Head of caudate nucleus (tissue), 42 donors: ENCODE data around the gene SPRY4.
"Not testable (repeated sequence)": the region's sequence is repeated elsewhere in the genome, so short reads cannot be mapped to it uniquely, and the experiment has no call there.

ENCODE experiments used
- DNase-seq, 42 donors: peaks; one replicate each; pipeline versions ENCODE4 v3.0.0 to v3.0.0-alpha.2; 2020 to 2021; ENCODE audit warnings: mixed read lengths in 7 of 42
- intact Hi-C: fragments of 100-400 bp; cut with DNase I; formaldehyde crosslinking; loops from one replicate; pipeline ENCODE4 v1.15.0; 2022

Gene SPRY4

DNA sequence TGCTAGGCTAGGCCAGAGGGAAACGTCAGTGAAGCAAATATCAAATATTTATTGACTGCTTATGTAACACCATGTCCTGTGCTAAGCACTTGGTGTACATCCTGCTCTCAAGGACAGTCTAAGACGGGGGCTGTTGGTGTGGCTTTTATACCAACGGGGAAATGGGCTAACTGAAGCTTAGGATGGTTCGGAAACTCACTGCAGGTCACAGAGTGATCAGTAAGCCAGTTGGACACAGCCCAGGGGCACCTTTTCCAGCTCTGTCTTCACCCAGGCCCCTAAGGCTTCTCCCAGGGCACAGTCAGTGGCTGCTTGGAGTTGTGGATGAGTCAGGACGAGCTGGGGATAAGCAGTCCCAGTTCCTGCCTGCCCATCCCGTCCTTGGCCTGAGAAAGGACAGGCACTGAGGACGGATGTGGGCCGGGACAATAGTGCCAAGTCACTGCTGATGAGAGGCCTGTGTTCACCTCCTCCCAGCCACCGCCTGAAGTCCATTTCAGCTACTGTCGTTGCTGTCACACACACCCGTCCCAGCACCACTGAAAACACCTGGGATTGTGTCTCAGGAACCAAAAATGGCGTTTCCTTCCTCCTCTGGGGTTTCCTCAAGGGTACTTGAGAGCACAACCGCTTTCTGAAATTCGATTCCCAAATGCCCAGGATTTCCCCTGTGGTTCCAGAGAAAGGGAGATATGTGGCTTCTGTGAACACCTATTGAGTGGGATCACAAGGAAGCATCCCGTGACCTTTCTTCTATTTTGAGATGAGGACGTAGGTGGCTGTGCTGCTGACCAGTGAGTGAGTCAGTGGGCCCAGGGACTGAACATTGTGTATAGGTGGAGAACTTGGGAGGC, 17.5 kb upstream of the SPRY4 start:
- intact Hi-C loops = no loop called here
- peak in 1 of 42 donors; percentile 4 for DNase-seq

DNA sequence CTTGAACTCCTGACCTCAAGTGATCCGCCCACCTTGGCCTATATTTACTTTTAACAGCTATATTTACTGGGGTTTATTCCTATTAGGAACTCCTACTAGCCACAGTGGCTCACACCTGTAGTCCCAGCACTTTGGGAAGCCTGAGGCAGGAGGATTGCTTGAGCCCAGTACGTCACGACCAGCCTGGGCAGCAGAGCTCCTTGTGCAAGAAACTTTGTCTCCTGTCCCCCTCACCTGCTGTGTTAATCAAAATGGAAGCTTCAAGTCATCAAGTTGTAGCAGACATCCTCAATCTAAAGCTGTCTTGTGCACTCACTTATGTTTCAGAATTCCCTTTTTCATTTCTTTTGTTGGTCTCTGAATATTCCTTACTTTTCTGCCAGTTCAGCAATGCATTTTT, 15.0 kb upstream of the SPRY4 start:
- DNase-seq = no peak
- intact Hi-C loops = no loop called here

DNA sequence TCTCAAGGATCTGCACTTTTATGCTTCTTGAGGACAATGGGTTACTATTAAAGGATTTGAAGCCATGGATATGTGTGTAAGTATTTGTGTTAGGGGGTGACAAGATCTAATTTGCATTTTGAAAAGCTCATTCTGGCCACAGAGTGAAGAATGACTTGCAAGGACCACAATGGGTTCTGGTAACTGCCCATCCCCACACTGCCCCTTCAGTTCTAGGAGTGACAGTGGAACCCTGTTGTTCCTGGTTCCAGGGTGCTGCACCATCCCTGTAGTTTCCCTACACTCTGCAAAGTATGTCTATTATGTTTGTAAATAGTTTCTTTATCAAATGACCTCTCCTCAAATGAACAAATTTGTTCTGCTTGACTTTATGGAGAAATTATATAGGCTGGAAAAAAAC, 9.7 kb upstream of the SPRY4 start:
- intact Hi-C loops = no loop called here

DNA sequence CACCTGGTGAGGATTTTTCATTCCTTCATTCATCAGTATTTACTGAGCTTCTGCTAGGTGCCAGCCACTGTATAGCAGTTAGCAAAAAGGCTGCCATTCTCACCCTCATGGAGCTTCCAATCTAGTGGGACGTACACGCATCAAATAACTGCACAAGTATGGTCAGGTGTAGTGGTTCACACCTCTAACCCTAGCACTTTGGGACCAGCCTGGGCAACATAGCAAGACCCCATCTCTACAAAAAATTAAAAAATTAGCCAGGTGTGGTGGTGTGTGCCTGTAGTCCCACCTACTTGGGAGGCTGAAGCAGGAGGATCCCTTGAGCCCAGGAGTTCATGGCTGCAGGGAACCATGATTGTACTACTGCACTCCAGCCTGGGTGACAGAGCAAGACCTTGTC, 8.9 kb upstream of the SPRY4 start:
- intact Hi-C loops, DNase-seq: not testable (repeated sequence)

More for the DNA sequence above, 9.7 kb upstream of the SPRY4 start:
- no peak for DNase-seq

DNA sequence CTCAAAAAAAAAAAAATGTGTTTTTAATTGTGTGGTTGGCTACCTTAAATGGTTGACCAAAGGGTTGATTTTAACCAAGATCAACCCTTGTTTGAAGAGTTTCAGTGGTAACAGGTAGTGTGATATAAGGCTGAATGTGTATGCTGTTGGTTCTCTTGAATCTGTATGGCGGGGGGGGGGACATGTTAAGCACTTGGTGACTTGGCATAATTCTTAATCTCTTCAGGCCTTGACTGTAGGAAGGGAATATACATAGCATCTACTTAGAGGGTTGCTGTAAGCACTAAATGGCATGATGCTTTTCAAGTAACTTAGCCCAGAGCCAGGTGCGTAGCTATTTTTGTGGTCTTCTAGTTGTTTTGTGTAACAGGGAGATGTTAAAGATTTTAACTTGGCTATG, 5.6 kb upstream of the SPRY4 start:
- intact Hi-C loops = no loop called here
- DNase-seq = no peak

DNA sequence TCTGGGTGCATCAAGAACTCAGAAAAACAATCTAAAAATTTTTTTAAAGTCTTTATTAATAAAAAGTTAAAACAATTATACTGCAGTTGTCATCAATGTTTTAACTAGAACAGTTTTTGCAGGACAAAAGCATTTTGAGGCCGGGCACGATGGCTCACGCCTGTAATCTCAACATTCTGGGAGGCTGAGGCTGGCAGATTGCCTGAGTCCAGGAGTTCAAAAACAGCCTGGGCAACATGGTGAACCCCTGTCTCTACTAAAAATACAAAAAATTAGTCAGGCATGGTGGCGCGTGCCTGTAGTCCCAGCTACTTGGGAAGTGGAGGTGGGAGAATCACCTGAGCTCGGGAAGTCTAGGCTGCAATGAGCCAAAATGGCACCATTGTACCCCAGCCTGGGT, 5.2 kb upstream of the SPRY4 start:
- DNase-seq = no peak
- intact Hi-C loops = no loop called here

DNA sequence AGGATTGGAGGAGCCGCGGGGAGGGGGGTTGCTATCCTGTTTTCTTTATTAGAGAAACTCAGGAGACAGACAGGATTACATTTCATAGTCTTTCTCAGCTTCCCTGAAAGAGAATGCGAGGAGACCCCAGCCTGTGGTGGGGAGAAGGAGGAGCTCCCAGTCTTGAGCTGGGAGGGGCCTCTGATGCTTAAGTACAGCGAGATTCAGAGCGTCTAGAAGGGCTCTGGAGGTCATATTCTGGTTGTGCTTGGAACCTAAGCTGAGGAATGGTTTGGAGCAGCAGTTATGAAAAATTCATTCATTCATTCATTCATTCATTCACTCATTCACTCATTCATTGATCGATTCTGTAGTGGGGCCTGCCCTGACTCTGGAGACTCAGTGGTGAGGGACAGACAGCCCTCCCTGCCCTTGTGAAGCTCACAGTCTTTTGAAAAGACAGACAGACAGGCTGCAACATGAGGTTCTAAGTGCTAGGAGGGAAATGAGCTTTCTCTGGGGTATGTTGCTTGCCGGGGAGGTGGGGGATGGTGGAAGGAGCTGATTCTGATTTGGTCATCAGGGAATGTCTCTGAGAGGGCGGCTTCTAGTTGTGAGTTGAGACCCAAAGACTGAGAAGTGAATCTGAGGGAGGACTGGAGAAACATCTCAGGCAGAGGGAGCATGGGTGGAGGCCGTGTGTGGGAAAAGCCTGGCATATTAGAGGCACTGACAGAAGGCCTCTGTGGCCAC, 2.5 kb upstream of the SPRY4 start:
- intact Hi-C loops = no loop called here
- DNase-seq = peak in 1 of 42 donors; percentile 1

DNA sequence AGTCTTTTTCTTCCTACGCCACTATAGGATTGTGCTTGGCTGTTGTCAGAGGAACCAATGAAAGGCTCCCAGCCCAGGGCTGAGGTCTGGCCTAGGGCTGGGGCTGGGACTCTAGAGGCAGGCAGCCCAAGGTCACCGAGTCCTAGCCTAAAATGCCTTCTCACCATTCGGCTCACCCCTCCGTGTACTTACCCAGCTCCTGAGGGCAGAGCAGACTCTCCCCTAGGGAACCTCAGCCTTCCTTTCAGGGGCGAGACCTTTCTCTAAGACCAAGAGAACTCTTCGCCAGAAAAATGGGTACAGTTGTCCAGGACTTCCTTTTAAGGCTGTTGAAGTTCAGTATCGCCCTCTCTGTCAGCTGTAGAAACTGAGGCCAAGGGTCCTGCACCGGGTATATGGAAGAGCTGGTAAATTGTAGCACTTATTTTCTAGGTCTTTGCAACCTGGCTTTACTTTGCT, 1.7 kb upstream of the SPRY4 start:
- intact Hi-C loops = no loop called here
- DNase-seq = no peak

DNA sequence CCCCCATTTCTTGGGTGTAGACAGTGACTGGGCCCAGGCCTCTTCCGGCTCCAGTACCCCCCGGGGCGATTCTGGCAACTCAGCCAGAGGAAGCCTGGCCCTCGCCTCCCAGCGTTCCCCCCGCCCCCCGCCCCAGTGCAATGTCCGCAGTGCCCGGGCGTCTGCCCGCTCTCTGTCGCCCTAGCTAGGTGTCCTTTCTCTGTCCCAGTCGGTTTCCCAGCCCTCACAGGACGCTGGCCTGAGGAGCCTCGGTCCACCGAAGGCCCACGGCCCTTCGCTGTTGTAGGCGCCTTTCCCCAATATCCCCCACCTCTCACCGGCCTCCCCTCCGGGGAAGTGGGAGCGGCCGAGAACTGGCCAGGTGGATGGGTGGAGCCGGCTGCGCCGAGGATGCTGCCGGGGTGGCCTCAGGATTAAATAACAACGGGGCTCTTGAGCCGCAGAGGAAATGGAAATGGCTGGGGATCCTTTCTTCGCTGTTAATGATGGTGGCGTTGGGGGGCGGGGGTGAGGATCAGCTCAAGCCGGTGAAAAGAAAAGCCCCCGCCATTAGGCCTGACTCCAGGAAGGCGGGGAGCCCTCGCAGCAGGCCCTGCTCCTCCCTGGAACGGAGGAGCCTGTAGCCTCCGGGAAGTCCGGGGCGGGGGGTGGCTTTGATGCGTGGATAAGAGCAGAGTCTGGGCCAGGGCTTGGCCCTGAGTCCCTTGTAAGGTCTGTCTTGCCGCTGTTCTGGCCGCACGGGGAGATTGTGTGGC, 1.1 kb upstream of the SPRY4 start:
- peak in 11 of 42 donors; percentile 15 to 56 (median 25) for DNase-seq

DNA sequence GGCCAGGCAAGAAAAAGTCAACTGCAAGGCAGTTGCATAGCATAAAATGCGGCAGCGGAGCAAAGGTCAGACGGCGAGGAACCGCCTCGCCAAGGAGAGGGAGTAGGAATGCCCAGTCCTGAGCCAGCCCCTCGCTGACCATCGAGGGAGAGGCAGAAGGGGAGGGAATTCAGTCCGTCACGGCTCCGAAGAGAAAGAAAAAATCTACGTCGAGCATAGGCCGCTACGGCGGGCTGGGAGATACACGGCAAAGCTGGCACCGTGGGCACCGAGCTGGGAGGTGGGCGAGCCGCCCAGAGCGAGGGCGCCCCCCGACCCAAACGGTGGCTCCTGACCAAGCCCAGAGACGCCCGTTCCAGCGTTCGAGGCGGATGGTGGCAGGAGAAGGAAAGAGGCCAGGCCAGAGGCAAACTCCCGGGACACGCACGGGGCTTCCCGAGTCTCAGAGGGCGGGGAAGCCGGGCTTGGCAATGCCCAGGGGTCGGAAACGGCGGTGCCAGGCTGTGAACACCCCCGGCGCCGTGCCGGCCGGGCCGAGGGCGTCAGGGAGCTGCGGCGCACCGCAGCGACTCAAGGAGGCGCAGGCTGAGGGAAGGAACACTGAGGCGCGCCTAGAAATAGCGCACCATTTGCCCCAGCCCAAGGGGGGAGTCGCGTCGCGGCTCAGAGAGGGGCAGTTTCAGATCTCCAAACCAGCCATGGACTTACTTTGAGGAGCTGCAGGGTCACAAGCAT, 518 bp downstream of the SPRY4 start:
- peak in 9 of 42 donors; percentile 7 to 37 (median 19) for DNase-seq
- intact Hi-C loops = no loop called here

More for the DNA sequence above, 1.1 kb upstream of the SPRY4 start:
- intact Hi-C loops = no loop called here

DNA sequence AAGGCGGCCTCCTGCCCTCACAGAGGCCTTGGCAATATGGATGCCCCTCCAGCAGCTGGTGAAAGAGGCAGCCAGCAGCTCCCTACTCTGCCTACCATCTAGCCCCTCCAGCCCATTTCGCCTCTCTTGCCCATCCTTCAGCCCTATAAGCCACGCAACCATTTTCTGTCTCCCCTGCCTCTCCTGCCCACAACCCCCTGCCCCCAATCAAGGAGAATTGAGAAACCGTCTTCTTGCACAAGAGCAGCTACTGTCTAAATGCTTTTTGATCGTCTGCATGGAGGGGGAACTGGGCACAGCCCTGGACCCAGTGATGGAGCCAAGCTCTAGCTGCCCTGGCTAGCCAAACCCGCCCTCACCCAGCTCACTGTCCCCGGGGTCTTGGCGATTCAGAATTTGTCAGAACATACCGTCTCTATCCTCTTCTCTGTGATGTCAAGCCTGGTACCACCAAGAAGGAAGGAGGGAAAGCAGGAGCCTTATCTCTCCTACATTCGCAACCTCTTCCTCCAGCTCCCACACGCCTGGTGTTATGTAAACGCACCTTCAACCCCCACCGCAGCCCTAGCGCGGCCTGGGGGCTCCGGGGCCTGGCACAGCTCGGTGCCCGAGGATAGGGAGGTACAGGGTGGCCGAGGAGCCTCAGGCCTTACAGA, 1.2 kb downstream of the SPRY4 start:
- intact Hi-C loops = no loop called here
- peak in 1 of 42 donors; percentile 12 for DNase-seq

DNA sequence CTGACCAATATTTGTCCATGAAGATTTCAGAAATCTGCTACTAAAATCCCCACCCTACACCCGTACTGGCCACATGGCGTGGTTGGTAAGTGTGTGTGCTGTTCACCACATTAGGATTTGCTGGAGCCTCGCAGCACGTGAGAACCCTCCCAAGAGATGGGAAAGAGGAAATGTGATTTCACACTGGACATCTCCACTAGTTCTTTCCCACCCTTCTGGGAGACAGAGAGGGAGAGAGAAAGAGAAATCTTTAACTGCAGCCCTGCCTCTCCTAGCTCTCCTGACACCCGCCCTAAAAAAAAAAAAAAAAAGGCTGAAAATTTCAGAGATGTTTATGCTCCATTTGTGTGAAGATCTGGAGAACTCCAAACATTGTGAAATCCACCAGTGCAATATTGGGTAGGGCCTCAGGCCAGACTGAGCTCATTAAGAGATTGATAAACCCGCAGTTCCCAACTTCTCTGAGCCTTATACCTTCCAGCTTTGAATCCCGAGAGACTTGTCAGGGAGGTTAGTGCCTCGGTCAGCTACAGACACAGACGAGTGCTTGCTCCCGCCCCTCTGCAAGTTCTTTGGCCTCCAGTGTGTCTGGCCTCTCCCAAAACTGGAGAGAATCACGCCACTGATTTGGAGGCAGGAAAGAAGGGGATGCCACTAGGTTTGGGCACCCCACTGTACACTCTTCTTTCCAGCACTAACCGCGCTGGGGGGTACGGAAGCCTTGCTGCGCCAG, 1.9 kb downstream of the SPRY4 start:
- no peak for DNase-seq
- intact Hi-C loops = no loop called here

DNA sequence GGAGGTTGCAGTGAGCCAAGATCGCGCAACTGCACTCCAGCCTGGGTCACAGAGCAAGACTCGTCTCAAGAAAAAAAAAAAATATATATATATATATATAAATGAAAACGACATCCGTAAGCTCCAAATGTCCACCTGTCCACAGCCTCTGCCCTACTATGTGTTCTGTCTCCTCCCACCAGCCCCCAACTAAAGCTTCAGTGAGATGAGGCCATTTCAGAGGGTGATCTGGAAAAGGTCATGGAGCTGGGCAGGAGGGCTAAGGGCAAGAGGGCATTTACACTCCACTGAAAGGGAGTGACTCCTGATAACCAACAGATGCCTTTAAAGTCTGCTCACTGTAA, 2.4 kb downstream of the SPRY4 start:
- intact Hi-C loops = no loop called here

DNA sequence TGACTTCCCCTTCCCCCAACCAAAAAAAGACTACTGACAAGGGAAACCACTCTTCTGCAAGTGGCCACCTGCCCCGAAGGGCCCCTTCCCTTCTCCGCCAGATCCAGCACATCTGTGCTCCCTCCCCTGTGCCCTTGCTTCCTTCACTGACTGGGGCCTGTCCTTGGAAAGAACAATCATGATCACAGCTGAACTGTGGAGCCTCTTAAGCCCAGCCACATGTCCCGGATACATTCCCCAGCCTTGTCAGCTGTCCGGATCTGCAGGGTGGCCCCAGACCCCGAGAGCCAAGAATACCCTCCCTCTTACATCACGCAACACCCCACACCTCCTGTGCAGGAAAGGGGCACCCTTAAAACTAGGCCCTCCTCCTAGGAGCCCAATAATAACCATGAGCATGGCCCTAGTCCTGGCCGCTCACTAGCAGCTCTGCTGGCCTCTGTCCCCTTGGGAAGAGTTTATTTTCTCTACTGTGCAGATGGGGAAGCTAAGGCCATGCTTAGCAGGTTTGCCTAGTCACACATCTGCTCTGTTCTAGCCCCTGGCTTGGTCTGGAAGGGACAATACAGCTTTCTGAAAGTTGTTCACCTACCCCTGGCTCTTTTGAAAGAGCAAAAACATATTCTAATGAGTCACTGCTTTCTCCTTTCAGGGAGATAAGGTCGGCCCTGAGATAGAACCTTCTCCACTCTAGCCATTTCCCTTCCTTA, 3.8 kb downstream of the SPRY4 start:
- intact Hi-C loops = no loop called here
- DNase-seq = no peak

More for the DNA sequence above, 2.4 kb downstream of the SPRY4 start:
- DNase-seq = no peak

DNA sequence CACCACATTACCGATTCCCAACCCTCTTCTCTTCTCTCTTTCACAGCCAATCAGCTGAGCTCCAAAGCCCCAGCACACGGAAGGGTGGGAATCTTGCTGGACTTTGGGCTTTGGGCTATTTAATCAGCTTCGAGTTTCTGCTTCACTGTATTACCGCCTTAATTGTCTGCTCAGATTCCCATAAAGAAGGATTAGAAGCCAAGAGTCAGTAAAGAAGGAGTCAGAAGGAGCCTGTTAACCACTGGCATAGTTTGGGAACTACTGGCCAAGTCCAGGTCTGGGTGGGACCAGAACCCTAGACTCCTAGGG, 4.4 kb downstream of the SPRY4 start:
- DNase-seq = no peak
- intact Hi-C loops = no loop called here

DNA sequence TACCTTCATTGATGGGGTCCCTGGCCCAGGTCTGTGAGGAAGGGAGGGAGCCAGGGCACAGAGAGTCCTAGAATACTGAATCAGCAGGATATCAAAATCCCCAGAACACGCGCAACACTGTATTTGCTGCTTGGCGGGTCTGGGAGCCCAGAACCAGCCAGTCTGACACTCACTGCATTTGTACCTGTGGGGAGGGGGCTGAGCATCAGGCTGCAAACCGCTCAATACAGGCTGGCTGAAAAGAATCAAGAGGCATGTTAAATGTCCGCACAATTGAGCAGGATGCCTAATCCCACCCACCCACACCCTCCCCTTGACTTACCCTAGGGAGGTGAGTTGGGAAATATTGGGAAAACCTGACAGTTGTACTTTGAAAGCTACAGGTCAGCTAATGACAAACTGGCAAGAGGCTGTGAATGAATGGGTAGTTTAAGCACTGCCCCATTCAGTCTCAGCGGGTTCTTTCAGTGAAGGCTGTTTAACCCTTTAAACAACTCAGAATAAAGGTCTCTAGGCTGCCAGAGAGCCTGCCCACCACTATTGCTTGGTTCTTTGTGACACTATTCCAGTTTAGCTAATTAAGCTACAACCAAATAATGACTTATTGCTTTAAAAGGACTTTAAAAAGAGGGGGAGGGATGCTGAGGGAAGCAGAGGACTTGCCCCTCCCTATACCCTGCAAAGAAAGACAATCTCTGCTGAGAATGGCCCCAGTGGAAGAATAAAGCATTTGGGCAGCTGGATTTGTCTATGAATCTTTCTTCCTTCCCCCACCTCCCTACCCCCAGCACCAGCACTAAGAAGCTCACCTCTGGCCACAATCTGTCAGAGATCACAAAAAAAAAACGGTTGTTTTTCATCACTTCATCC, 5.0 kb downstream of the SPRY4 start:
- intact Hi-C loops = no loop called here
- no peak for DNase-seq

DNA sequence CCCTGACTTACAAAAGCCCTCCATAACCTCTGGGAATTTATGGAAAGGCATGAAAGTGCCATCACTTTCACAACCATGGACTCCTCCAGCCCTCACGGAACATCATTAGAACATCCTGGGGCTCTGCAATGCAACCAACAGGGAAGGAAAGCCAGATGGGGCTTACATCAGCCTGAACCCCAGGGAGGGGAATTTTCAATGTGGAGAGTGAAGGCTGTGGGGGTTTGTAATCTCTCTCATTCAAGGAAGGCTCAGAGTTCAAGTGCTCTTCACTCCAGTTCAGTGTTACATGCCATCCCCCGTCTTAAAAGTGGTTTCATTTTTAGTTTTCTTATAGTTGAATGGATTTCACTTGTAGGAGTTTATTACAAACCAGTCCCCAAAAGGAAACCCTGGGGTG, 5.7 kb downstream of the SPRY4 start:
- DNase-seq = no peak
- intact Hi-C loops = no loop called here
